ENCODE measurements around the gene UGDH.

- TF ChIP-seq CTCF (IDR thresholded peaks at IDR 0.05; ENCODE audit: control extremely low read depth in 1 of 3, insufficient read depth in 1 of 3, low read depth in 1 of 3, low read length in 3 of 3), result no peak
- no peak for TF ChIP-seq SIN3A (conservative IDR thresholded peaks at IDR 0.05 in 1 of 2, IDR thresholded peaks at IDR 0.05 in 1 of 2; ENCODE audit: low read depth in 1 of 2, low read length in 2 of 2)
- no peak for TF ChIP-seq JUND (IDR thresholded peaks at IDR 0.05; ENCODE audit: low read length)
- no peak for TF ChIP-seq CHD2 (IDR thresholded peaks at IDR 0.05; ENCODE audit: low read length)
- no peak for TF ChIP-seq CHD1 (IDR thresholded peaks at IDR 0.05; ENCODE audit: low read depth, low read length)
- no peak for TF ChIP-seq CEBPB (IDR thresholded peaks at IDR 0.05; ENCODE audit: low read depth, low read length)
- TF ChIP-seq SP4 (IDR thresholded peaks at IDR 0.05; ENCODE audit: low read length), result no peak
- no peak for TF ChIP-seq ATF3 (IDR thresholded peaks at IDR 0.05; ENCODE audit: insufficient read depth, low read depth, low read length)
- TF ChIP-seq BRCA1 (IDR thresholded peaks at IDR 0.05; ENCODE audit: low read depth, low read length), result no peak
- no peak for TF ChIP-seq POLR2A (IDR thresholded peaks at IDR 0.05; ENCODE audit: control extremely low read depth in 1 of 2, low read depth in 2 of 2, low read length in 2 of 2)
- no peak for TF ChIP-seq POLR2AphosphoS5 (IDR thresholded peaks at IDR 0.05; ENCODE audit: low read depth, low read length)
- TF ChIP-seq ATF2 (IDR thresholded peaks at IDR 0.05; ENCODE audit: low read length), result no peak
Measured at GRCh38 chr4:39533541-39533940, 6.3 kb upstream of the UGDH start.

Data from H1 (cell line).